HG02623 (cell line): Measurements from ENCODE around the gene NDST3.

Experiments used
- ATAC-seq: cut with Tn5 transposase; IDR thresholded peaks from one replicate; pipeline ENCODE4 v1.9.1; 2021; ENCODE audit warnings: moderate library complexity; ENCODE audit not compliant: unreplicated experiment

NDST3 gene

DNA sequence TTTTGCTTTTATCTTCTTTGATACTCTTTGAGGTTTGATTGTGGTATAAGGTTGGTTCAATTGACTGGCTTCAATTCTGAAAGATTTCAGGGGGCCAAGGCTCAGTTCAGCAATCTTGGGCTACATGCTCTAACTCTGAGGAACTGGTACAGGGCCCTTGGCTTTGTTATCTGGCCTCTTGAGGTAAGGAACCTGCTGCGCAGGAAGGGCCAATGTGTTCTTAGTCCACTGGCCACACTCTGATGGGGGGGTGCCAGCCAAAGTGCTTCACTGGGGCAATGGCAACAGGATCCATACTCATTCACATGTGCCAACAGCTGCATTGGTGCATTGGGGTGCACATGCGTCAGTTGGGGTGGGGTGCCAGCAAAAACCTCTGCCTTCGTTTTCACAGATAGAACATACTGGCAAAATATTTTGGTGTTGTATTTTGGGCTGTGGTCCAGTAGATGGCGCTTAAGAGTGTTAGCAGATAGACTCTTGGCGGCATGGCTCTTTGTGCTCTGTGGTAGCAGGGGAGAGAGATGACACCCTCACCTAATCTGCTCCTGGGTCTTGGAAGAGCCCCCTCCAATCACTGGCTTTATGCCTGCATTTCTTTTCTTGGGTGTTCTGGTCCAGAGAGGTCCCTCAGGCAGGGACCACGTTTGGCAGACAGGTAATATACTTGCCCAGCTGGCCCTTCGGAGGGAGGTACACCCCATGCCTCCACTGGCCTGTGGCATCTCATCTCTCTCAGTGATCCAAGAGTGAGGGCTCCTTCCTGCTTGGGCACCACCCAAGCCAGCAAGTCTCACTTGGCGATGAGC, 42.9 kb downstream of the NDST3 start:
- peak; percentile 83 for ATAC-seq

DNA sequence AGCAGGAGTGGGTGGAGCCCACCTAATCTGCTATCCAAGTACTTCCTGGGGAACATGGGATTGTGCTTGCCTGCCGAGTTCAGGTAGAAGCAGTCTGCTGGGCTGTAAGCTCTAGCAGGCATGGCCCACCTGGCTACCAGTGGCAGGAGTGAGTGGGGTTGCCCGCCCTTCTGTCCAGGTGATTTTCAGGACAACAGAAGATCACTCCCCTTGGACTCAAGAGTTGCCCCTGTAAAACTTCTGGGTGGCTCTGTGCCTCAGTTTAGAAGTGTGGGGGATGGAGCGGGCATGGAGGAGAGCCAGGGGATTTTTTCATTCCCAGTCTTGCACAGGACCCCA, 43.5 kb downstream of the NDST3 start:
- ATAC-seq, result no peak

DNA sequence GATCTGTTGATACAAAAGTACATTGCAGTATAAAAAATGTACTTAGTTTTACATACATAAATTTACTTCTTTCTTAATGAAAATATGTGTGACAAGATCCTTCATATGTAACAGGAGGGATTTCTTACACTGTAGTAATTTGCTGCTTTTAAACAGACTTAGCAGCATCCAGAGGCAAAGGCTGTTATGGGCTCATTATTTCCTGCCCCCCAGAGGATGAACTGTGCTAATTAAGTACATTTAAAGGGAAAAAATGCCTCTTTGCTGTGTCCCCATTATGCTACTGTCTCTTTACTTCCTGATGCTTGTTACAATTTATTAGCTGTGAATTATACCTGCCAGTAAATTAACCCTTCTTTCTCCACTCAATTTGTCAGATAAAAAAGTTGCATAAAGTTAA, 47.1 kb downstream of the NDST3 start:
- no peak for ATAC-seq

DNA sequence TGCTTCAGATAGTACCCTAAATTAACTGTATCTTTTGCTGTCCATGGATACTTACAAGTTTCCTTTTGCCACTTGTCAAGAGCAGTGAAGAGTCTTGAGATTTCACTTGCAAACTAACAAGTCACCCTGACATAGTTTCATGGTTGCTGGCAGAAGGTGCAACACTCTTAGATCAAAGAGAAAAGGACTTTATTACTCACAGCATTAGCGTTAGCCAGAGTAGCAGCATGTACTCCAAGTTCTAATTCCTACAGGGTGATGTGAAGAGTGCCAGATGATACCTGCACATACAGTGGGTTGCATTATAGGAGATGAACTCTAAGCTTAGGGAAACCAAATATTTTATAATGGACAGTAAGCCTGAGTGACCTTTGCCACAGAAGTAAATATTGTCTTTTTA, 47.9 kb downstream of the NDST3 start:
- no peak for ATAC-seq

DNA sequence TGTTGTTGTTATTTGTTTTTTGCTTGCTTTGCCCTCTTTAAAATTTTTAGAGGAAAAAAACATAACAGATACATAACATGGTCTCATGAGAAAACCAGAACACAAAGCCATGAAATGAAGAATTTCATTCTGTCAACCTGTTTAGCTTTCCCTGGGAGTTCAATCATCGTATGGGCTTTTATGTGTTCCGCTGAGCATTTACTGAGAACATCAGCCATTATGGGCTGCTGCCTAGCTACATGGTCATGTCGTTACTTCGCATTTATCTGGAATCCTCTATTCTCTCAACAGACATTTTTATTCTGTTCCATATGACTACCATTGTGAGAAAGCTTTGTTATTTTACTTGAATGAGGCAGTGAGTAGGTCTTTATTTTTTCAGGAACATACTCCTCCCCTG, 51.4 kb downstream of the NDST3 start:
- no peak for ATAC-seq

DNA sequence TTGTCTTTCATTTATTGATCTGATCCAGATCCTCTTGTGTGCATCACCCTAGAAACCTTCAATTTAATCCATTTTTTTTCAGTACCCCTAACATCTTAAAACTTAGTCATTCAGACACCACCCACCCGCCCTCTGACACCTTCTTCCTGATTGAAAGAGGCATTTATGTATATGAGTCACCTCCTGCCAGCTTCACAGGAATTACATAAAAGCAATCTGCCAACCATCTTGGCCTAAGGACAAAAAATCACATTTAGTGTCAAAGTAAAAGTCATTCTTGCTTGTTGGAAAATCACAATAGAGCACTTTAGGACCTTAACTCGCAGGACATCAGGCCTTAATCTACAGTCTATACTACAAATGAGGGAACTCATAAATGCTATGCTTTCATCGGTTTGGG, 52.1 kb downstream of the NDST3 start:
- no peak for ATAC-seq

DNA sequence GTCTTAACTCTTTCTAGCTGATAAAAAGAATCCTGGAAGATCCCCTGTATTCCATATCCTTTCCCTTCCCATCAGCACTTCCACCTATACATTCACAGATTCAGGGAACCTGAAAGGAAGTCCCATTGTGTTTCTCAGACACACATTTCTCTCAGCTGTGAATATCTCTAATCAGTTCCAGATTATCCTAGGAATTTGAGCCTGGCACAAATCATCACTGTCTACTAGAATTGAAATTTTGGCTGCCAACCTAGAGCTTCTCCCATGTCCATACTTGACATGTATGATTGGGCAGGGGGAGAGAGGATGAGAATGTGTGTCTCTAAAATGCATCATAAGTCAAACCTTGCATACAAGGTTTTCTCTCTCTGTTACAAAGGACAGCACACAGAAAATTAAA, 53.1 kb downstream of the NDST3 start:
- no peak for ATAC-seq

DNA sequence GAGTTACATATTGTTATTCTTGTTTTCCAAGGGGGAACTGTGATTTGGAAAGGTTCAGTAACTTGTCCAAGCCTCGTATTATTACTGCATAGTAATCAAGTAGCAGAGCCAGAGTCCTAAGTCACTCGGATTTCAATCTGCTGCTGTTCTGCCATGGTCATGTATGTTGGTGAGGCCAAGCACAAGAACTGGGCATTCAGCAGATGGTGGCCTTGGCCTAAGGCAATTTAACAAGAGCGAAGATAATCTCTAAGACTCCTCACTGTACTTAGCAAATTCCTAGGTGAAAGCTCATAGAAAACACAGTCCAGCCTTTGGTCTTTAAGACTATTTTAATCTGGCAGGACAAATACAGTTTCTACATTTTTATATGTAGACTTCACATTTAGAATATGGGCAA, 64.8 kb downstream of the NDST3 start:
- ATAC-seq, result no peak

DNA sequence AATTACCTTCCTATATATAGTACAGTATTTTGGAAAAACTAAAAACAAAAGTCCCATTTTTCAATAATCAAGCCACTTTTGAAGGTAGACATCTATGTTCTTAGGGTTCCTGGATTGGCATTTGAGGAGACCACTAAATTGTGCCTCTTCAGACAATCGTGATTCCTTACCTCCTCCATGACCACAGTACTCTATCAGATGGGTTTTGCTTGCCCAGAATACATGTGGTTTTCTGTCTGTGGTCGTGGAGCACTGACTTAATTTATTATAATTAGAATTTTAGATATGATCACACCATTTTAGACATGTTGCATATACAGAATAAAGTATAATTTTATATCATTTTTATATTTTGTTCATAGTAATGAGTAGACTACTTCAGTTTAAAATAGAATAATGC, 67.9 kb downstream of the NDST3 start:
- ATAC-seq, result no peak

DNA sequence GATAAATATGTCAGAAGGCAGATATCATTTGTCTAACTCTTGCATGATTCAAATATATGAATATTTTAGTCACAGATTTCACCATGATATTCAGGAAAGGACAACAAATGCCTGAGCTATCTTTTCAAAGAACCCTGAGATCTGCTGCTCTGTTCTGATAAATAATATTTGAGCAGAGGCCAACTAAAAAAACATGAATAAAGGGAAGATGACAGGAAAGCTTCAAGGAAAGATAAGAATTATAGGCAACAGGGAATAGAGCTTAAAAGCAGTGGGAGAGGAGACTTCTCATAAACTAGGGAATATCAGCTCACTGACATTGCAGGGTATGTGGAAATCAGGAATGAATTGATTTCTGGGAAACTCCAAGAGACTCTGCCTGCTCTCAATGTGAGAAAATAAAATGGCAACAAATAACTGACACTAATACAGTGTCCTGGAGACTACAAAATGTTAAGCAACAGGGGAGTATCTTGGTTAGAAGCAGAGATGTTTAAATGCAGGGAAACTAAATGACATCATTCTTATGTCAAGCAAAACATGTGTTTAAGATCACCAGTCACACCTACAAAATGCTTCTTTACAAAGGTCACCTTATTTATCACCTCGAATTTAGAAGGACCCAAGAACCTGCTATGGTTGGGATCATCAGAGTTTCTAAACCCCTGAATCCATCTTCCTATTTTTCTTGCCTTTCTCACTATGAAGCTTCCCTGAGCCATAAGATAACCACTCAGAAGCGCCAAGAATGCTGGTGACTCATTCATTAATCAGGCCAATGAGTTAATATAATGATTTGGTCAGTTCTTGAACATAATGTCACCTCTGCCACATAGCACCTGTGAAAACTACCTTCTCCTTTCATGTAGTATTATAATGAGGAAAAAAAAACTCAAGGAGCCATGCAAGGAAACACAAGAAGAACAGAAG, 78.1 kb downstream of the NDST3 start:
- no peak for ATAC-seq

DNA sequence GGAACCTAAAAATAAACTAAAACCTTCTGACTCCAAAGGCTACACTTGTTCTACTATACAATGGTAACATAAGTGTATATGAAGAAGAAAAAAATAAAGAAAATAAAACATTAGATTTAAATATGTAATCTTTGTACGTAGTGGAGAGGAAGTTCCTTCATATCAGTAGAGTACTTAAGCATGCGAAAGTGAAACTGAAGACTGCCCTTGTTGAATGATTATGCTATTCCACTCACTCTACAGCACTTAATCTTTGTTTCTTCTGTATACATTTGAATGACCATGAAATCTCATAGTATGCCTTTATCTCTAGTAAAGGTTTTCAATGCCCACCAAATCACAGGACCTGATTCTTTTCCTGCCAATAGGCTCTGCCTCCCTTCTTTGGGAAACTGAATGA, 78.9 kb downstream of the NDST3 start:
- ATAC-seq, result peak; percentile 91

DNA sequence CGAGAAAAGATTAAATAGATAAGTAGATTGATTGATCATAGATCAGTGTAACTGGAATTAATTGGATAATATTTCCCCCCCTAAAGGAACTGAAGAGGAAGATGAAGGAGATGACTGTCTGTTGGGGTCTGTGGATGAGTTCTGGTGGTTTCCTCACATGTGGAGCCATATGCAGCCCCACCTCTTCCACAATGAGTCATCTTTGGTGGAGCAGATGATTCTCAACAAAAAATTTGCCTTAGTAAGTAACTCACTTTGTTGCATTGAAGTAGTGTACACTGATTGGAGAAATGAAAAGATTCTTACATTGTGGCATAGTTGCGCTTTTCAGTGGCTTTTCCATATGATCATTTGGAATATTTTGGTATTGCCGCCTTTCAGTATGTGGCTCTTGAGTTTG, 80.4 kb downstream of the NDST3 start:
- ATAC-seq, result no peak

DNA sequence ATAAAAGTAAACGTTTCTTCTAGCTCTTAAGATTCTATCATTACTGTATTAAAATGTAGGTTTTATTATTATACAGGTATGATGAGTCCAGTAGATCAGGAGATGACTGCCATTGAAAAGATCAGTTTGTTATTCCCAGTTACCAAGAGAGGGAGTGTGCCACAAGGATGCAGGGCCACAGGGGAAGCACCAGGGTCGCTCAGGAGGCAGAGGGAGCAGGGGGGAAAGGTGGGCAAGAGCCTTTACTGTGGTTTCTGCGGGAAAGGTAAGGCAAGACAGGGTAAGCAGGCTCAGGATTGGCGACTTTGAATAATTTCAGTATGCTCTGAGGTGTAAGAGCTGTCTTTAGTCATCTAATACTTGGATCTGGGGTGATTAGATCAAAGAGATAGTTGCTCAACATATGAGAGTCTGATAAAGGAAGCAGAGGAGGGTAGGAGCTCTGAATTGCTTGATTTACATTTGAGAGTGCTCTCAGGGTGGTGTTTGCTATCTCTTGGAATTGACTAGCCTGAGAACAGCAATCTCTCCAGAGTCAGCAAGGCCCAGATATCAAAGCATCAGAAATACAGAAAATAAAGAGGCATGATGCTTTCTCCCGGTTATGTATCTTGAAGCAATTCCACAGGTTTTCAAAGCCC, 86.0 kb downstream of the NDST3 start:
- ATAC-seq, result no peak

DNA sequence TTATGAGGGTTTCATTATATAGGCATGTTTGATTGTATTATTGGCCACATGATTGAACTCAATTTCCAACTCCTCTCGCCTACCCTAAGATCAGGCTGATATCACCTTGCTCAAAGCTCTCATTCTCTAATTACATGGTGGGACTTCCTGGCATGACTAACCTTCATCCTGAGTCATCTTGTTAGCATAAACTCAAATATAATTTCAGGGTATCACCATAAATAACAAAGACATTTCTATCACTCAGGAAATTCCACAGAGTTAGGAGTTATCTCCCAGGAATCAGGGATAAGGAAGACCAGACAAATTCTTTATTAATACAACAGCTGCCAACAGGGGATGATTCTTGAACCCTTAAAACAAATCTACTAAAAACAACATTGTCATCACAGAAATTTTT, 90.7 kb downstream of the NDST3 start:
- ATAC-seq, result no peak

DNA sequence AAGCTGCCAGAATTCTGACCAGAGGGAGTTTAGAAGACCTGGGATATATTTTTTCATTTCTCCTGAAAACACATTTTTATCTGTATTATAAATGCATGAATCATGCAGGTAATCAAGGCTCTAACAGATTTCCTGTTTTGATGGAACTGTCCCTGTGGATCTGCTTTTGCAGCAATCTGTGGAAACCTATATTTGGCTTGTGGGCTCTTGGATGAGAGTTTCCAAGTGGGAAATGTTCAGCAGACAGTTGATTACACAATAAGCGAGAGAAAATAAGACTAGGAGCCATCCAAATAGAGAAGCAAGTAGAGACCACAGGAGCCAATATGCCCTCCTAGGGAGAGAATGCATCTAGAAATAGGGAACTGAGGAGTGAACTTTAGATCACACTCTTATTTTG, 105.0 kb downstream of the NDST3 start:
- ATAC-seq, result no peak

DNA sequence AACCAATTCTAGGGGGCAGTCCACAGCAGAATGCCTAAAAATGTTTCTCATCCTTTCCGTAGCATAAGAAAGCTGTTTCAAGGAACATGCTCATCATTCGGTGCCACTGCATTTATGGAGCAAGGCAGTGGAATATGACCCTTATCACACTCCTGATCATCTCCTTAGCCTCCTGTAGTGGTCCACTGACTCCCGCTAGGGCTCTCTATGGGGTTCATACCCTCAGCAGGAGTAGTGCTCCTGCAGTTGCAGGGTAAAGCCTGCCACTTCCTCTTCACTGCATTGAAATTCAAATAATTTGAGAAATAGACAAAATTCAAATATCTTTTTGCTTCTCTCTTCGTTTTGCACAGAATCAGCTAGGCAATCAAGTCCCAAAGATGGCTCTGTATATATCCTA, 107.0 kb downstream of the NDST3 start:
- ATAC-seq, result no peak

DNA sequence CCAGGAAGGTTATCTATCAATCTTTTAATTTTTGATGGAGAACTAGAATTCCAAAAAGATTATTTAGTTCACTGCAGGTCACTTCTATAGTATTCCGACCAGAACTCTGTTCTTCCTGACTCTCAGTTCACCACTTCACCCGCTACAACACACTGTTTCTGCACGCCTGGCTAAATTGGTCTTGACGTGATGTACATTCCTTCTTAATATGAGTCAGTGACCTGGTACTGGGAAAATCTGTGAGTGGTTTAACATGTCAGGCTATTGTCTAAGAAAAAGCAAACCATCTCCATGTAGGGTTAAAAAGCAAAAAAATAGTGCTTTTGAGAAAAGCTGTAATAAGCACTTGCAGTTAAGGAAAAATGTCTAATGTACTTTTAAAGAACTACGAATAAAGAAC, 120.4 kb downstream of the NDST3 start:
- ATAC-seq, result no peak

DNA sequence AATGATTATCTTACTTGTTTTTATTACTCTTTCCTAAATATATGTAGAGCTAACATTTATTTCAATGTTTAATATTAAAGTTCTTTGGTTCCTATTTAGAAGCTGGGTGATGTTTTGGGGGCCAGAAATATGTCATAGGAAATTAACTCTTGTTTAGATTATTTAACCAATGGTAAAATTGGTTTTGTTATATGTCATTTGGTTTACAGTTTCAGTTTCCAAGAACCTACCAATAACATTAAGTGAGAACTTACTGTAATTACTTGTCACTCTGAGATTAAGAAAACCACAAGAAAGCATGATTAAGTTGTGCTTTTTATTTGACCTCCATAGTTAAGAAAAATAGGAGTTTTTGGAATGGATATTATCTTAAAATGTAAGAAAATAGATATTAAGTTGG, 121.2 kb downstream of the NDST3 start:
- no peak for ATAC-seq

DNA sequence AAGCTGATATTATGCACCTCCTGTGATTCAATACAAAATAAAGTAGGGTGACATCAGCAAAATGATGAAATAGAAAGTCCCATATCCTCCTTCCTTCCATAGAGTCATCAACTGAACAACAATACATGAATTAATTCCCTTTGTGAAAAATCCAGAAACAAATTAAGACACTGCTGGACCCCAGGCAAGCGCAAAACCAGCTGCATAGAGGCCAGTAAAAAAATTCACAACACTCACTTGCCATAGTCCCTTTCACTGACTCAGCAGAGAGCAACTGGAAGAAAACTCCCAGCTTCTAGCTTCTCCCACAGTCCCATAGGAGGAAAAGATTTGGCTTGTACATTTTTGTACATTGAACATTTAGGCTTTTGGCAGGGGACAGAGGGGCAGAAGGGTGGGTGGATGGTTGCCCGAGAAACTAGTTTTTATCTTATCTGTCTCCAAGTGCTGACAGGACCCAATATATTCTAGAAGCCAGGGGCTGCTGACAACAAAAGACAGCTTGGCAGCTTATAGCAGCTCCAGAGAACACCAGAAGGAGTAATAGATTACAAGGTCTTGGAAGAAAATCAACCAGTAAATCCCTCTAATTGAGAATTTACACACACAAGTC, 124.6 kb downstream of the NDST3 start:
- no peak for ATAC-seq

DNA sequence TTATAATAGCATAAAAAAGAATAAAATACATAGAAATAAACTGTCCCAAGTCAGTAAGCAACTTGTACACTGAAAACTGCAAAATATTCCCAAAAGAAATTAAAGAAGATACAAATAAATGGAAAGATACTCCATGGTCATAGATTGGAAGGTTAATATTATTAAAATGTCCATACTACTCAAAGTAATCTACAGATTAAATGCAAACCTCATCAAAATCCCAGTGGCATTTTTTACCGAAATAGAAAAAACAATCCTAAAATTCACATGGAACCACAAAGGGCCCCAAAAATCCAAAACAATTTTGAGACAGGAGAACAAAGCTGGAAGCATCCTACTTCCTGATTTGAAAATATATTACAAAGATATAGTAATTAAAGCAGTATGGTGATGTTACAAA, 133.0 kb downstream of the NDST3 start:
- ATAC-seq, result no peak

DNA sequence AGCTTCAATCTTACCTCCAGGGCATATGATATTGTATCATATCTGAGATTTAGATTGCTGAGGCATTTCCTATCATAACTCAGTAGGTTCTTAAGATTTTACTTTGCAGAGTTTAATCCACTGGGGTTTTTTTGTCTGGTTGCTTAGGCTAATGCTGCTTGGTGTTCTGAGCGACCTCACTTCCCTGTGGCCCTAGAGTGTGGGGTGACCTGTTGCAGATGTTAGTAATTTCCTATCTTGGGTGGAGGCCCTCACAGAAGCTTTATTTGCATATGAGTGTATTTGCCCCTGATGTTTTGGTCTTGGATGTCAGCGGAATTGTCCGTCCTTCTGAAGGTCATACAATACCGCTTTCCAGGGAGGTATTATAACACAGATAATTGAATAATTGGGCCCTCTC, 137.1 kb downstream of the NDST3 start:
- ATAC-seq, result no peak
